Stimulated activated CD4-positive, alpha-beta T cell treated with anti-CD3 and anti-CD28 coated beads, Interleukin-2, amount 100 ng/mL, for 24 hours (primary cell): ENCODE data around the gene APOC4.
"Not testable (repeated sequence)": the region's sequence is repeated elsewhere in the genome, so short reads cannot be mapped to it uniquely, and the experiment has no call there.

ENCODE experiments used
- DNase-seq, 2 donors: peaks; one replicate each; pipeline ENCODE4 v3.0.0-alpha.2; 2020

Gene APOC4, protein sequence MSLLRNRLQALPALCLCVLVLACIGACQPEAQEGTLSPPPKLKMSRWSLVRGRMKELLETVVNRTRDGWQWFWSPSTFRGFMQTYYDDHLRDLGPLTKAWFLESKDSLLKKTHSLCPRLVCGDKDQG

DNA sequence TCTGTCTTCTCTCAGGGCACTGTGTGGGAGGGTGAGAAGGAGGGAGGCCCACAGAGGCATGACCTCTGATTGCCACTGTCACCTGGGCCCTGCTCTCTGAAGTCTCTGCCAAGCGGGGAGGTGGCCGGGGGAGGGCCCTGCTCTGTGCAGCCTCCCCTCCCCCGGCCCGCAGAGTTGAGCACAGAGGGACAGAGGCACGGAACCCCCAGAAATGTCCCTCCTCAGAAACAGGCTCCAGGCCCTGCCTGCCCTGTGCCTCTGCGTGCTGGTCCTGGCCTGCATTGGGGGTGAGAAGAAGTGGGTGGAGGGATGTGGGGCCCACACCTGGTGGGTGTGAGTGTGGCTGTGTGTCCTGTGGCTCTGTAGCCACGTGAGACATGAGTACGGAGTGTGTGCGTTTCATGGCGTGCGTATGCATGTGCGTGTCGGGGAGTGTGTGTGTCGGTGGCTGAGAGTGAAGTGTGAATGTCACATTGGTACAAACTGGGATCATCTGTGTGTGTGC is at the start of gene APOC4:
Gene APOC4 (plus strand): TSS at position 171 of the 505 bp plus-strand sequence. CDS start 41 bp downstream, at position 212.
- DNase-seq, result no peak

DNA sequence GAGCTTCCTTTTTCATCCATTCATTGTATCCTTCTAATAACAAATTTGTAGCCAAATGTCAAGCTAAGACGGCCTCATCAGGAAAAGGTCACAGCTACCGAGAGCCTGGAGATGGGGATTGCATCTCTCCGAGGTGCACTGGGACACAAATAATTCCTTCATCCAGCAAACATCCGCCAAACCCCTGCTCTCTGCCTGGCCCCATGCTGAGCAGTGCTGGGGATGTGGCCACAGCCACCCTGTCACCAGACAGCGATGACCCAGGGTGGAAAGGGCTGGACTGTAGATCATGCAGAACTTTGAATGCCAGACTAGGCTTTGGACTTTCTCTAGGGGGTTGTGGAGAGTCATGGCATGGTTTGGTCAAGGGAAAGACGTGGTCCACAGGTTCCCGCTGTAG is 49.1 kb upstream of the APOC4 start:
- no peak for DNase-seq

DNA sequence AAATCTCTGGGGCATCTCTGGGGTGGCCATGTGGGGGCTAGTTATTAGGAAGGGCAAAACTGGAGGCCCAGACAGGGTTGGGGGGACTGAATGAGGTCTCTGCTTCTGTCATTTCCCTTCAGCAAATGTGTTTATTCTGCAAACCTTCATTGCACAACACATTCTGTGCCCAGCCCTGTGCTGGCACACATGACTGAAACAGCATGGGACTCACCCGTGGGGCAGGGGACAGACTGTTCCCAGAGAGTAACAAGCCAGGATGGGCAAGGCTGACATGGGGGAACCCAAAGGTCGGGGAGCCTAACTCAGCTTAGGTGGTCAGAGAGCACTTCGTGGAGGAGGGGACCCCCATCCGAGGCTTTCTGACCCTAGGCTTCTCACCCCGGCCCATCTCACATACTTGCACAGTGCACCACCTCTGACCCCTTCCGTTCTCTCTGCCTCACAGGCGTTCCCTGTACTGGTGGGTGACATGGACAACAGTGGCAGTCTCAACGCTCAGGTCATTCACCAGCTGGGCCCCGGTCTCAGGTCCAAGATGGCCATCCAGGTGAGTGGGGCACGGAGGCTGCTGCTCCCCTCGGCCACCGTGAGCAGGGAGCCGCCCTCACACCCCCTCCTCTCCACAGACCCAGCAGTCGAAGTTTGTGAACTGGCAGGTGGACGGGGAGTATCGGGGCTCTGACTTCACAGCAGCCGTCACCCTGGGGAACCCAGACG is 48.5 kb upstream of the APOC4 start:
- DNase-seq, result no peak

DNA sequence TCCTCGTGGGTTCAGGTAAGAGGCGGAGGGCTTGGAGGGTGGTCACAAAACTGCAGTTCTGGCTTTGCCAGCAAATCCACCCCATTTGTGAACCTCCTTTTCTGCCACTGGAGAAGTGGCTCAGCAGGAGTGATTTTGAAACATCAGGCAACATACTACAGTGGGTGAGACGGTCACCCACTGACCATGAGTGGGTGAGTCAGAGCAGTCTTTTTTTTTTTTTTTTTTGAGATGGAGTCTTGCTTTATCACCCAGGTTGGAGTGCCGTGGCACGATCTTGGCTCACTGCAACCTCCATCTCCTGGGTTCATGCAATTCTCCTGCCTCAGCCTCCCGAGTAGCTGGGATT is 48.0 kb upstream of the APOC4 start:
- no peak for DNase-seq

DNA sequence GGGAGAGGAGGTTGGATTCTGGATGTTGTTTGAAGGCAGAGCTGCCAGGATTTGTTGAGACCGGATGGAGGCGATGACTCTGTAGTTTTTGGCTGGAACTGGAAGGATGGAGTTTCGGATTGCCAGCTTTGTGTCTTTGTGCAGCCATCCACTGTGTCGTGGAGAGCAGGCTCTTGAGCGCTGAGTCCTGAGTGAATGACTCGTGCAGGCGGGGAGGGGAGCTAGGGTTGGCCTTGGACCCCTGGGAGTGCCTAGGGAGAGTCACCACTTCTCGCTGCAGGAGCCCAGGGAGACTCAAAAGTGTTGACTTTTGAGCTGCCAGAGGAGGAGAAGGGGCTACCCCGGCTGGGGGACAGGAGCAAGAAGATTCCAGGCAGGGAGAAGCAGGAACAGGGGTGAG is 47.1 kb upstream of the APOC4 start:
- DNase-seq, result no peak

DNA sequence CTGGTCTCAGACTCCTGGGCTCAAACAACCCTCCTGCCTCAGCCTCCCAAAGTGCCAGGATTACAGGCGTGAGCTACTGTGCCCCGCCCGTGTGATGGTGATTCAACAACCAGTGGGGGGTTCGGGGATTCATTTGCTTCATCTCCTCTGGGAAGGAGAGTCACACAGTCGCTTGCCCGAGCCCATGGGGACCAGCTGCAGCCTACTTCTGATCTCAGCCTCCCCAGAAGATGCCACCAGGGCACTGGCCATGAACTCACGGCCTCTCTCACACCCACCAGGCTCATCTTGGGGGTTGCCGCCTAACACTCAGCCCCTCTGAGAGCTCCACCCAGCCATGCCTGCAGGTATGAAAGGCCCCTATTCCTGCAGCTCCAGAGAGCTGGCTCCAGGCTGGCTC is 44.2 kb upstream of the APOC4 start:
- no peak for DNase-seq

DNA sequence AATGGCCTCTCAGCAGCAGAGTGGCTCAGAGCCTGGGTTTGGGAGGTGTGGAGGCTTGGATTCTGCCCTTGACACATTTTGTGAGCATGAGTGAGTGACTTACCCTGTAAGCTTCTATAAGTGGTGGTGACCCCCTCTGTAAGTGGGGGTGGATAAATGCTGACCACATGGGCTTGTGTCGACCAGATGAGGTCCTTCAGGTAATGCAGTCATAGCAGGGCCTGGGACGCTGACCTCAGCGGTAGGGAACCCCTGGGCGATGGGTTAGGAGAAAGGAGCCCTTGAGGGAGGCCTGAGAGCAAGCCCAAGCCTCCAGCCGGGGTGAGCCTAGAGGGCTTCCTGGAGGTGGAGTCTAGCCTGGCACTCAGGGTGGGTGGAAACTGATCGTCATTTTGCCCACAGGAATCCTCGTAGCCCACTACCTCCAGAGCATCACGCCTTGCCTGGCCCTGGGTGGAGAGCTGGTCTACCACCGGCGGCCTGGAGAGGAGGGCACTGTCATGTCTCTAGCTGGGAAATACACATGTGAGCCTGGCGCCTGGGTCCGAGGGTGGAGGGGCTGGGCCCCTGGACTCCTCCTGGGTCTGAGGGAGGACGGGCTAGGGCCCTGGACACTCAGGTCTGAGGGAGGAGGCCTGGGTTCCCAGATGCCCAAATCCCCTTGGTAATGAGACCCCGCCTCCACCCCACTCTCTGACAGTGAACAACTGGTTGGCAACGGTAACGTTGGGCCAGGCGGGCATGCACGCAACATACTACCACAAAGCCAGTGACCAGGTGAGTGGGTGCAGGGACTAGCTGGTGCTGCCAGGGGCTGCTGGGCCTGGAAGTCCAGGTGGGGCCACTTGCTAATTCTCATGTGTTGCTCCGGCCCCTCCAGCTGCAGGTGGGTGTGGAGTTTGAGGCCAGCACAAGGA is 41.5 kb upstream of the APOC4 start:
- no peak for DNase-seq

DNA sequence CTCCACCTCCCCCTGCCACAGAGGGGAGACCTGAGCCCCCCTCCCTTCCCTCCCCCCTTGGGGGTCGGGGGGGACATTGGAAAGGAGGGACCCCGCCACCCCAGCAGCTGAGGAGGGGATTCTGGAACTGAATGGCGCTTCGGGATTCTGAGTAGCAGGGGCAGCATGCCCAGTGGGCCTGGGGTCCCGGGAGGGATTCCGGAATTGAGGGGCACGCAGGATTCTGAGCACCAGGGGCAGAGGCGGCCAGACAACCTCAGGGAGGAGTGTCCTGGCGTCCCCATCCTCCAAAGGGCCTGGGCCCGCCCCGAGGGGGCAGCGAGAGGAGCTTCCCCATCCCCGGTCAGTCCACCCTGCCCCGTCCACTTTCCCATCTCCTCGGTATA is 38.8 kb upstream of the APOC4 start:
- DNase-seq, result no peak

DNA sequence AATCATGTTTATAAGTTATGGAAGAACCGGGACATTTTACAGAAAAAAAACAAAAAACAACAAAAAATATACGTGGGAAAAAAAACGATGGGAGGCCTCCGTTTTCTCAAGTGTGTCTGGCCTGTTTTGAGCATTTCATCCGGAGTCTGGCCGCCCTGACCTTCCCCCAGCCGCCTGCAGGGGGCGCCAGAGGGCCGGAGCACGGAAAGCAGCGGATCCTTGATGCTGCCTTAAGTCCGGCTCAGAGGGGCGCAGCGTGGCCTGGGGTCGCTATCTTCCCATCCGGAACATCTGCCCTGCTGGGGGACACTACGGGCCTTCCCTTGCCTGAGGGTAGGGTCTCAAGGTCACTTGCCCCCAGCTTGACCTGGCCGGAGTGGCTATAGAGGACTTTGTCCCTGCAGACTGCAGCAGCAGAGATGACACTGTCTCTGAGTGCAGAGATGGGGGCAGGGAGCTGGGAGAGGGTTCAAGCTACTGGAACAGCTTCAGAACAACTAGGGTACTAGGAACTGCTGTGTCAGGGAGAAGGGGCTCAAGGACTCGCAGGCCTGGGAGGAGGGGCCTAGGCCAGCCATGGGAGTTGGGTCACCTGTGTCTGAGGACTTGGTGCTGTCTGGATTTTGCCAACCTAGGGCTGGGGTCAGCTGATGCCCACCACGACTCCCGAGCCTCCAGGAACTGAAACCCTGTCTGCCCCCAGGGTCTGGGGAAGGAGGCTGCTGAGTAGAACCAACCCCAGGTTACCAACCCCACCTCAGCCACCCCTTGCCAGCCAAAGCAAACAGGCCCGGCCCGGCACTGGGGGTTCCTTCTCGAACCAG is 38.2 kb upstream of the APOC4 start:
- DNase-seq, result peak; percentile 83 to 85

DNA sequence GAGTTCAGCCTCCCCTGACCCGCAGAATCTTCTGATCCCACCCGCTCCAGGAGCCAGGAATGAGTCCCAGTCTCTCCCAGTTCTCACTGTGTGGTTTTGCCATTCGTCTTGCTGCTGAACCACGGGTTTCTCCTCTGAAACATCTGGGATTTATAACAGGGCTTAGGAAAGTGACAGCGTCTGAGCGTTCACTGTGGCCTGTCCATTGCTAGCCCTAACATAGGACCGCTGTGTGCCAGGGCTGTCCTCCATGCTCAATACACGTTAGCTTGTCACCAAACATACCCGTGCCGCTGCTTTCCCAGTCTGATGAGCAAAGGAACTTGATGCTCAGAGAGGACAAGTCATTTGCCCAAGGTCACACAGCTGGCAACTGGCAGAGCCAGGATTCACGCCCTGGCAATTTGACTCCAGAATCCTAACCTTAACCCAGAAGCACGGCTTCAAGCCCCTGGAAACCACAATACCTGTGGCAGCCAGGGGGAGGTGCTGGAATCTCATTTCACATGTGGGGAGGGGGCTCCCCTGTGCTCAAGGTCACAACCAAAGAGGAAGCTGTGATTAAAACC is 37.5 kb upstream of the APOC4 start:
- DNase-seq, result peak in 1 of 2 donors; percentile 35

DNA sequence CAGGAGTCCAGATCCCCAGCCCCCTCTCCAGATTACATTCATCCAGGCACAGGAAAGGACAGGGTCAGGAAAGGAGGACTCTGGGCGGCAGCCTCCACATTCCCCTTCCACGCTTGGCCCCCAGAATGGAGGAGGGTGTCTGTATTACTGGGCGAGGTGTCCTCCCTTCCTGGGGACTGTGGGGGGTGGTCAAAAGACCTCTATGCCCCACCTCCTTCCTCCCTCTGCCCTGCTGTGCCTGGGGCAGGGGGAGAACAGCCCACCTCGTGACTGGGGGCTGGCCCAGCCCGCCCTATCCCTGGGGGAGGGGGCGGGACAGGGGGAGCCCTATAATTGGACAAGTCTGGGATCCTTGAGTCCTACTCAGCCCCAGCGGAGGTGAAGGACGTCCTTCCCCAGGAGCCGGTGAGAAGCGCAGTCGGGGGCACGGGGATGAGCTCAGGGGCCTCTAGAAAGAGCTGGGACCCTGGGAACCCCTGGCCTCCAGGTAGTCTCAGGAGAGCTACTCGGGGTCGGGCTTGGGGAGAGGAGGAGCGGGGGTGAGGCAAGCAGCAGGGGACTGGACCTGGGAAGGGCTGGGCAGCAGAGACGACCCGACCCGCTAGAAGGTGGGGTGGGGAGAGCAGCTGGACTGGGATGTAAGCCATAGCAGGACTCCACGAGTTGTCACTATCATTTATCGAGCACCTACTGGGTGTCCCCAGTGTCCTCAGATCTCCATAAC is 36.4 kb upstream of the APOC4 start, which contains the start of gene APOE:
Gene APOE (plus strand): TSS at position 360 of the 724 bp plus-strand sequence. CDS start 829 bp downstream, outside the sequence.
- no peak for DNase-seq

DNA sequence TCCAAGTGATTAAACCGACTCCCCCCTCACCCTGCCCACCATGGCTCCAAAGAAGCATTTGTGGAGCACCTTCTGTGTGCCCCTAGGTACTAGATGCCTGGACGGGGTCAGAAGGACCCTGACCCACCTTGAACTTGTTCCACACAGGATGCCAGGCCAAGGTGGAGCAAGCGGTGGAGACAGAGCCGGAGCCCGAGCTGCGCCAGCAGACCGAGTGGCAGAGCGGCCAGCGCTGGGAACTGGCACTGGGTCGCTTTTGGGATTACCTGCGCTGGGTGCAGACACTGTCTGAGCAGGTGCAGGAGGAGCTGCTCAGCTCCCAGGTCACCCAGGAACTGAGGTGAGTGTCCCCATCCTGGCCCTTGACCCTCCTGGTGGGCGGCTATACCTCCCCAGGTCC is 34.4 kb upstream of the APOC4 start:
- DNase-seq, result no peak

DNA sequence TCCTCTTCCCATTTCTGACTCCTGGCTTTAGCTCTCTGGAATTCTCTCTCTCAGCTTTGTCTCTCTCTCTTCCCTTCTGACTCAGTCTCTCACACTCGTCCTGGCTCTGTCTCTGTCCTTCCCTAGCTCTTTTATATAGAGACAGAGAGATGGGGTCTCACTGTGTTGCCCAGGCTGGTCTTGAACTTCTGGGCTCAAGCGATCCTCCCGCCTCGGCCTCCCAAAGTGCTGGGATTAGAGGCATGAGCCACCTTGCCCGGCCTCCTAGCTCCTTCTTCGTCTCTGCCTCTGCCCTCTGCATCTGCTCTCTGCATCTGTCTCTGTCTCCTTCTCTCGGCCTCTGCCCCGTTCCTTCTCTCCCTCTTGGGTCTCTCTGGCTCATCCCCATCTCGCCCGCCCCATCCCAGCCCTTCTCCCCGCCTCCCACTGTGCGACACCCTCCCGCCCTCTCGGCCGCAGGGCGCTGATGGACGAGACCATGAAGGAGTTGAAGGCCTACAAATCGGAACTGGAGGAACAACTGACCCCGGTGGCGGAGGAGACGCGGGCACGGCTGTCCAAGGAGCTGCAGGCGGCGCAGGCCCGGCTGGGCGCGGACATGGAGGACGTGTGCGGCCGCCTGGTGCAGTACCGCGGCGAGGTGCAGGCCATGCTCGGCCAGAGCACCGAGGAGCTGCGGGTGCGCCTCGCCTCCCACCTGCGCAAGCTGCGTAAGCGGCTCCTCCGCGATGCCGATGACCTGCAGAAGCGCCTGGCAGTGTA is 33.8 kb upstream of the APOC4 start:
- no peak for DNase-seq

DNA sequence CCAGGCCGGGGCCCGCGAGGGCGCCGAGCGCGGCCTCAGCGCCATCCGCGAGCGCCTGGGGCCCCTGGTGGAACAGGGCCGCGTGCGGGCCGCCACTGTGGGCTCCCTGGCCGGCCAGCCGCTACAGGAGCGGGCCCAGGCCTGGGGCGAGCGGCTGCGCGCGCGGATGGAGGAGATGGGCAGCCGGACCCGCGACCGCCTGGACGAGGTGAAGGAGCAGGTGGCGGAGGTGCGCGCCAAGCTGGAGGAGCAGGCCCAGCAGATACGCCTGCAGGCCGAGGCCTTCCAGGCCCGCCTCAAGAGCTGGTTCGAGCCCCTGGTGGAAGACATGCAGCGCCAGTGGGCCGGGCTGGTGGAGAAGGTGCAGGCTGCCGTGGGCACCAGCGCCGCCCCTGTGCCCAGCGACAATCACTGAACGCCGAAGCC is 33.2 kb upstream of the APOC4 start:
- no peak for DNase-seq

DNA sequence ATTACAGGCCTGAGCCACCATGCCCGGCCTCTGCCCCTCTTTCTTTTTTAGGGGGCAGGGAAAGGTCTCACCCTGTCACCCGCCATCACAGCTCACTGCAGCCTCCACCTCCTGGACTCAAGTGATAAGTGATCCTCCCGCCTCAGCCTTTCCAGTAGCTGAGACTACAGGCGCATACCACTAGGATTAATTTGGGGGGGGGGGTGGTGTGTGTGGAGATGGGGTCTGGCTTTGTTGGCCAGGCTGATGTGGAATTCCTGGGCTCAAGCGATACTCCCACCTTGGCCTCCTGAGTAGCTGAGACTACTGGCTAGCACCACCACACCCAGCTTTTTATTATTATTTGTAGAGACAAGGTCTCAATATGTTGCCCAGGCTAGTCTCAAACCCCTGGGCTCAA is 32.3 kb upstream of the APOC4 start:
- no peak for DNase-seq

DNA sequence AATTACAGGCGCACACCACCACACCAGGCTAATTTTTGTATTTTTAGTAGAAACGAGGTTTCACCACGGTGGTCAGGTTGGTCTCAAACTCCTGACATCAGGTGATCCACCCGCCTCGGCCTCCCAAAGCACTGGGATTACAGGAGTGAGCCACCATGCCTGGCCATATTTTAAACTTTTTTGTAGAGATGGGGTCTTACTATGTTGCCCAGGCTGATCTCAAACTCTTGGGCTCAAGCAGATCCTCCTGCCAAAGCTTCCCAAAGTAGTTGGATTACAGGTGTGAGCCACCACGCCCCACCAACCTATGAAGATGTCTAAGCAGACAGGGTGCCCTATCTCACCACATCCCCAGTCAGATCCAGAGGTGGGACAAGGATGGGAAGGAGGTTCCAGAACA is 30.1 kb upstream of the APOC4 start:
- DNase-seq, result not testable (repeated sequence)

DNA sequence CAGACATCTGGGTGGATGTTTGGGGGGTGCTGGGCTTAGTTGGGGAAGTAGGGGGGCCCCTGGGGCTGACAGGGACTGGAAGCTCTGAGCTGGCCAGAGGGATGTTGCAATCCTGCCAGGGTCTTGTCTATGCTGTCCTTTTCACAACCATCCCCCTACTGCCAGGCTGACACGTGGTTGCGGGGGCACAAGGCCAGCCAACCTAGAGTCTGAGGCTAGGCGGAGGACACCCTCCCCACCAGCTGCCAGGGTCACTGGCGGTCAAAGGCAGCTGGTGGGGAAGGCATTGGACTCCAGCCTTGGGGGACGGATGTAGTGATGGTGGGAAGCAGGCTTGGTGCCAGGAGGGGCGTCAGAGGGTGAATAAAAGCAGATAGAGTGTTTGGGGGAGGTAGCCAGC is 29.2 kb upstream of the APOC4 start:
- no peak for DNase-seq

DNA sequence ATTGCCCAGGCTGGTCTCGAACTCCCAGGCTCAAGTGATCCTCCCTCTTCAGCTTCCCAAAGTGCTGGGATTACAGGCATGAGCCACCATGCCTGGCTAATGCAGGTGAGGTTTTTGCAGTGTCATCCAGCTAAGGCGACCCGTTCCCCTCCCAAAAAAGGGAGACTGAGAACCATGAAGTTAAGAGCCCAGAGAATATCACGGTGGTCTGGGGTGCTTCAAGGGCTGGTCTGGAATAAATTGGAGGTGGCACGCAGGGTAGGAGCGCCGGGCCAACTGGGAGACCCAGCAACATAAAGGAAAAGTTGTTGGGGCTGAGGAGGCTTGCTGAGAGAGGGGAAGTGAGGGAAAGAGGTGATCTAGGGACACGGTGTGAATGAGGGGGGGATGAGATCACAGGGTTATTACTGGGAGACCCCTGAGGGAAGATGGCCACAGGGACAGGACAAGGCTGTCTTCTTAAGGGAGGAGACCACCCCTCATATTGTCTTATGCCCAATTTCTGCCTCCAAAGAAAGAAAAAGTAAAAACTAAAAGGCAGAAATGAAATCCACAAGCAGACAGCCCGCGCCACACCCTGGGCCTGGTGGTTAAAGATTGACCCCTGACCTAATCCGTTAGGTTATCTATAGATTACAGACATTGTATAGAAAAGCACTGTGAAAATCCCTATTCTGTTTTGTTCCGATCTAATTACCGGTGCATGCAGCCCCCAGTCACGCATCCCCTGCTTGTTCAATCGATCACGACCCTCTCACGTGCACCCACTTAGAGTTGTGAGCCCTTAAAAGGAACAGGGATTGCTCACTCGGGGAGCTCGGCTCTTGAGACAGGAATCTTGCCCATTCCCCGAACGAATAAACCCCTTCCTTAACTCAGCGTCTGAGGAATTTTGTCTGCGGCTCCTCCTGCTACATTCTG is 28.3 kb upstream of the APOC4 start:
- DNase-seq, result not testable (repeated sequence)

DNA sequence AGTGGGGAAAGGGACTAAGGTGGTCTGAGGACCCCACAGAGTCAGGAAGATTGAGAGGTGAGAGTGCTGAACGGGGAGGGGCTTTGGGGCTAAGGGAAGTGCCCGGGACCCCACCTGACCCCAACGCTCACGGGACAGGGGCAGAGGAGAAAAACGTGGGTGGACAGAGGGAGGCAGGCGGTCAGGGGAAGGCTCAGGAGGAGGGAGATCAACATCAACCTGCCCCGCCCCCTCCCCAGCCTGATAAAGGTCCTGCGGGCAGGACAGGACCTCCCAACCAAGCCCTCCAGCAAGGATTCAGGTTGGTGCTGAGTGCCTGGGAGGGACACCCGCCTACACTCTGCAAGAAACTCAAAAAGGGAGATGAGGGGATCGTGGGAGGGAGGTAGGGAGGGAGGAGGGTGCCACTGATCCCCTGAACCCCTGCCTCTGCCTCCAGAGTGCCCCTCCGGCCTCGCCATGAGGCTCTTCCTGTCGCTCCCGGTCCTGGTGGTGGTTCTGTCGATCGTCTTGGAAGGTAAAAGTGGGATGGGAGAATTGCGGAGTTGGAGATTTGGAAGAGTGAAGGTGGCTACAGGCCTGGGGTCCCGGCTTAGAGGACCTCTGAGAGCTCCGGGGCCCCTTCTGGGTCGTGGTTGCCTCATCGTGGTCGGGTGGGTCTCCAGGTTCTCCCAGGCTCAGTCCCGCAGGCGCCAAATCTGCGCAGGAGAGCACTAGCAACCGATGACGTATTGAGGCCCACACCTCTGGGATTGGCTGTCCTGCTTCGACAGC is 27.4 kb upstream of the APOC4 start, which contains the start of gene APOC1:
Gene APOC1 (plus strand): TSS at position 176 of the 774 bp plus-strand sequence. CDS start 284 bp downstream, at position 460.
- DNase-seq, result peak; percentile 79 to 82
